Thymus (tissue), 11 donors: ENCODE data around the gene ERI2. TPM values are rescaled to one million over a fixed set of nuclear protein-coding genes. Genes with fewer than 3 reads are reported as not detected.
"Not testable (repeated sequence)": the region's sequence is repeated elsewhere in the genome, so short reads cannot be mapped to it uniquely, and the experiment has no call there.

ENCODE experiments used
- DNase-seq, 9 donors: peaks; one replicate each; pipeline ENCODE4 v3.0.0-alpha.2; 2013; ENCODE audit warnings: low spot score in 9 of 9, low read depth in 6 of 9, missing footprints in 1 of 9
- H3K27ac ChIP-seq, 2 donors: one replicate each; pipeline ENCODE4 v1.5.1; 2013; ENCODE audit warnings: control low read depth in 1 of 2, low read depth in 1 of 2, low read length in 1 of 2, mild to moderate bottlenecking in 1 of 2, moderate library complexity in 1 of 2
- H3K27me3 ChIP-seq, 2 donors: one replicate each; pipeline ENCODE4 v1.5.1; 2013; ENCODE audit warnings: low read length in 1 of 2; ENCODE audit not compliant: control insufficient read depth in 2 of 2, insufficient read depth in 1 of 2
- H3K36me3 ChIP-seq, 2 donors: one replicate each; pipeline ENCODE4 v1.5.1; 2013; ENCODE audit warnings: low read length in 1 of 2, mild to moderate bottlenecking in 1 of 2, moderate library complexity in 1 of 2; ENCODE audit not compliant: control insufficient read depth in 2 of 2, insufficient read depth in 2 of 2
- H3K4me1 ChIP-seq, 2 donors: one replicate each; pipeline ENCODE4 v1.5.1; 2013; ENCODE audit warnings: low read length in 2 of 2; ENCODE audit not compliant: control insufficient read depth in 2 of 2, insufficient read depth in 2 of 2
- H3K4me3 ChIP-seq, 2 donors: one replicate each; pipeline ENCODE4 v1.5.1; 2013; ENCODE audit warnings: low read length in 2 of 2, control low read depth in 1 of 2, mild to moderate bottlenecking in 1 of 2
- H3K9me3 ChIP-seq, 2 donors: one replicate each; pipeline ENCODE4 v1.5.1; 2013; ENCODE audit warnings: low read length in 1 of 2, mild to moderate bottlenecking in 1 of 2; ENCODE audit not compliant: control insufficient read depth in 2 of 2, insufficient read depth in 1 of 2
- WGBS: extraction: QIAGEN DNeasy Blood & Tissue Kit; methylation state at CpG from one replicate; pipeline ENCODE4 v1.1.7; 2013; 5-methylcytosine and 5-hydroxymethylcytosine counted together
- polyA plus RNA-seq: library from polyadenylated mRNA; stranded (reverse); fragments of 200-250 nt; gene quantifications from one replicate; pipeline ENCODE4 v1.2.3, GENCODE V29; 2013
- total RNA-seq: library from RNA; stranded (reverse); fragments of 120-200 nt; gene quantifications from one replicate; pipeline ENCODE4 v1.2.4, GENCODE V29; 2013
- donor health status: healthy.

The ERI2 gene
- total and polyA plus RNA-seq, 2 donors: 12.2 to 20.1 TPM

GRCh38 chr16:20764448-20764847 is 41.8 kb downstream of the ERI2 start:
- not testable (repeated sequence) for DNase-seq, H3K36me3 ChIP-seq, H3K27ac ChIP-seq, H3K27me3 ChIP-seq, H3K9me3 ChIP-seq, H3K4me1 ChIP-seq, H3K4me3 ChIP-seq
- WGBS: 94% methylated on average over 1 of the region's 1 CpG

- peak within 1 kb of the TSS in 1 of 2 donors; percentile 61 for H3K4me3 ChIP-seq
- H3K36me3 ChIP-seq: no peaks in the 10 kb centered on the region
- H3K9me3 ChIP-seq: no peaks in the 10 kb centered on the region
- peak in 8 of 9 donors; percentile 36 to 80 (median 54) for DNase-seq
- H3K4me1 ChIP-seq: peaks cover 0 to 5% of the 10 kb centered on the region in 2 donors
- H3K27ac ChIP-seq: peak within 1 kb of the TSS; percentile 51 to 87
- no peaks in the 10 kb centered on the region for H3K27me3 ChIP-seq
- WGBS: 7% methylated on average over 10 of the region's 10 CpGs
Observed at GRCh38 chr16:20763461-20764232, 42.6 kb downstream of the ERI2 start, which contains the start of gene ACSM3. Gene ACSM3 (plus strand): TSS chr16:20764014. CDS start chr16:20770035, 6,021 bp downstream.

GRCh38 chr16:20762404-20763123 is 43.7 kb downstream of the ERI2 start:
- no peak for DNase-seq
- 97% methylated on average over 3 of the region's 3 CpGs for WGBS
- peaks cover 0 to 5% of the 10 kb centered on the region in 2 donors for H3K4me1 ChIP-seq
- H3K27me3 ChIP-seq: no peaks in the 10 kb centered on the region
- no peaks in the 10 kb centered on the region for H3K9me3 ChIP-seq
- H3K36me3 ChIP-seq: no peaks in the 10 kb centered on the region
- no peak overlapping the region for H3K27ac ChIP-seq
- H3K4me3 ChIP-seq: no peak overlapping the region

GRCh38 chr16:20761175-20761574 is 45.1 kb downstream of the ERI2 start:
- 95% methylated on average over 1 of the region's 1 CpG for WGBS
- Histone ChIP-seq H3K9me3 (no peaks in the 10 kb centered on the region), H3K27ac (no peak overlapping the region), H3K27me3 (no peaks in the 10 kb centered on the region), H3K4me1 (peaks cover 0 to 5% of the 10 kb centered on the region in 2 donors), H3K36me3 (no peaks in the 10 kb centered on the region), H3K4me3 (no peak overlapping the region)
- no peak for DNase-seq

GRCh38 chr16:20760346-20760745 is 45.9 kb downstream of the ERI2 start:
- H3K27ac ChIP-seq: no peak overlapping the region
- no peak overlapping the region for H3K4me3 ChIP-seq
- 89% methylated on average over 2 of the region's 2 CpGs for WGBS
- no peaks in the 10 kb centered on the region for H3K27me3 ChIP-seq
- H3K9me3 ChIP-seq: no peaks in the 10 kb centered on the region
- H3K4me1 ChIP-seq: peaks cover 0 to 5% of the 10 kb centered on the region in 2 donors
- DNase-seq: no peak
- no peaks in the 10 kb centered on the region for H3K36me3 ChIP-seq

- not testable (repeated sequence) for H3K9me3 ChIP-seq, H3K36me3 ChIP-seq, H3K27ac ChIP-seq, DNase-seq, H3K4me1 ChIP-seq, H3K4me3 ChIP-seq, H3K27me3 ChIP-seq
- WGBS: 94% methylated on average over 3 of the region's 5 CpGs
Observed at GRCh38 chr16:20755799-20756198, 50.5 kb downstream of the ERI2 start.

GRCh38 chr16:20755238-20755637 is 51.0 kb downstream of the ERI2 start:
- DNase-seq: no peak
- Histone ChIP-seq H3K27ac (no peak overlapping the region), H3K36me3 (no peaks in the 10 kb centered on the region), H3K9me3 (no peaks in the 10 kb centered on the region), H3K4me3 (no peak overlapping the region), H3K27me3 (no peaks in the 10 kb centered on the region), H3K4me1 (no peaks in the 10 kb centered on the region)
- 100% methylated on average over 1 of the region's 1 CpG for WGBS

GRCh38 chr16:20753727-20754126 is 52.5 kb downstream of the ERI2 start:
- no peak for DNase-seq
- H3K4me3 ChIP-seq: no peak overlapping the region
- H3K36me3 ChIP-seq: no peaks in the 10 kb centered on the region
- no peak overlapping the region for H3K27ac ChIP-seq
- no peaks in the 10 kb centered on the region for H3K9me3 ChIP-seq
- H3K4me1 ChIP-seq: no peaks in the 10 kb centered on the region
- 94% methylated on average over 1 of the region's 1 CpG for WGBS
- H3K27me3 ChIP-seq: no peaks in the 10 kb centered on the region

GRCh38 chr16:20750558-20750957 is 55.7 kb downstream of the ERI2 start:
- Histone ChIP-seq H3K36me3 (no peaks in the 10 kb centered on the region), H3K27me3 (no peaks in the 10 kb centered on the region), H3K9me3 (peaks cover 2 to 11% of the 10 kb centered on the region in 2 donors), H3K27ac (no peak overlapping the region), H3K4me3 (no peak overlapping the region), H3K4me1 (no peaks in the 10 kb centered on the region)
- 97% methylated on average over 1 of the region's 1 CpG for WGBS
- DNase-seq: no peak
